ENCODE results near the gene KCNIP3. TPM values are rescaled to one million over a fixed set of nuclear protein-coding genes. Genes with fewer than 3 reads are reported as not detected.

KCNIP3 gene
- total RNA-seq, 2 experiments from 2014 or later, result 0.52 TPM; not detected in 1

GRCh38 chr2:95308426-95308990 lies 11.4 kb downstream of the KCNIP3 start:
- H3K9me3 ChIP-seq (ENCODE audit: control insufficient read depth in 1 of 2, insufficient read depth in 1 of 2, low read length in 2 of 2), result peaks cover 0 to 8% of the 10 kb centered on the region in 2 experiments
- H3K4me3 Mint-ChIP-seq, result no peak overlapping the region
- no peaks in the 10 kb centered on the region for H3K27me3 Mint-ChIP-seq

GRCh38 chr2:95309599-95309998 lies 12.5 kb downstream of the KCNIP3 start:
- Mint-ChIP-seq H3K36me3 (ENCODE audit: low read depth) (no peaks in the 10 kb centered on the region), H3K4me1 (ENCODE audit: low read depth) (no peaks in the 10 kb centered on the region), H3K27ac (no peak overlapping the region), H3K4me3 (no peak overlapping the region), H3K9me3 (no peaks in the 10 kb centered on the region), H3K27me3 (no peaks in the 10 kb centered on the region)
- DNase-seq (no peak), ATAC-seq (ENCODE audit: poor library complexity) (no peak)
- ChIA-PET CTCF (no interaction called here), POLR2A (no interaction called here)
- TF ChIP-seq CTCF (IDR thresholded peaks at IDR 0.05), result no peak
- H3K27ac ChIP-seq (ENCODE audit: low read depth in 1 of 2, low read length in 2 of 2), result no peak overlapping the region
- no peaks in the 10 kb centered on the region for H3K27me3 ChIP-seq (ENCODE audit: control insufficient read depth in 1 of 2, insufficient read depth in 2 of 2, low read length in 2 of 2)
- peaks cover 0 to 8% of the 10 kb centered on the region in 2 experiments for H3K9me3 ChIP-seq (ENCODE audit: control insufficient read depth in 1 of 2, insufficient read depth in 1 of 2, low read length in 2 of 2)
- intact Hi-C loops (cut with DNase I, micrococcal nuclease), result no loop called here
- no peaks in the 10 kb centered on the region for H3K36me3 ChIP-seq (ENCODE audit: insufficient read depth, low read length)
- H3K4me3 ChIP-seq (ENCODE audit: low read length), result no peak overlapping the region
- no peaks in the 10 kb centered on the region for H3K4me1 ChIP-seq (ENCODE audit: insufficient read depth, low read length)

More at GRCh38 chr2:95308426-95308990, 11.4 kb downstream of the KCNIP3 start:
- no peaks in the 10 kb centered on the region for H3K4me1 ChIP-seq (ENCODE audit: insufficient read depth, low read length)
- no peak overlapping the region for H3K4me3 ChIP-seq (ENCODE audit: low read length)
- H3K36me3 ChIP-seq (ENCODE audit: insufficient read depth, low read length), result no peaks in the 10 kb centered on the region
- ChIA-PET POLR2A (no interaction called here), CTCF (no interaction called here)
- intact Hi-C loops (cut with DNase I, micrococcal nuclease), result no loop called here
- ATAC-seq (ENCODE audit: poor library complexity) (no peak), DNase-seq (no peak)
- no peak for TF ChIP-seq CTCF (IDR thresholded peaks at IDR 0.05)
- no peaks in the 10 kb centered on the region for H3K4me1 Mint-ChIP-seq (ENCODE audit: low read depth)
- no peaks in the 10 kb centered on the region for H3K9me3 Mint-ChIP-seq
- H3K27me3 ChIP-seq (ENCODE audit: control insufficient read depth in 1 of 2, insufficient read depth in 2 of 2, low read length in 2 of 2), result no peaks in the 10 kb centered on the region
- no peak overlapping the region for H3K27ac Mint-ChIP-seq
- H3K36me3 Mint-ChIP-seq (ENCODE audit: low read depth), result no peaks in the 10 kb centered on the region
- H3K27ac ChIP-seq (ENCODE audit: low read depth in 1 of 2, low read length in 2 of 2), result no peak overlapping the region

GRCh38 chr2:95310216-95310615 lies 13.1 kb downstream of the KCNIP3 start:
- H3K36me3 Mint-ChIP-seq (ENCODE audit: low read depth), result no peaks in the 10 kb centered on the region
- Histone ChIP-seq H3K4me1 (ENCODE audit: insufficient read depth, low read length) (no peaks in the 10 kb centered on the region), H3K9me3 (ENCODE audit: control insufficient read depth in 1 of 2, insufficient read depth in 1 of 2, low read length in 2 of 2) (peaks cover 0 to 8% of the 10 kb centered on the region in 2 experiments), H3K4me3 (ENCODE audit: low read length) (no peak overlapping the region), H3K27ac (ENCODE audit: low read depth in 1 of 2, low read length in 2 of 2) (no peak overlapping the region), H3K27me3 (ENCODE audit: control insufficient read depth in 1 of 2, insufficient read depth in 2 of 2, low read length in 2 of 2) (no peaks in the 10 kb centered on the region), H3K36me3 (ENCODE audit: insufficient read depth, low read length) (no peaks in the 10 kb centered on the region)
- H3K9me3 Mint-ChIP-seq, result no peaks in the 10 kb centered on the region
- no peaks in the 10 kb centered on the region for H3K4me1 Mint-ChIP-seq (ENCODE audit: low read depth)
- no peak overlapping the region for H3K27ac Mint-ChIP-seq
- intact Hi-C loops (cut with DNase I, micrococcal nuclease), result no loop called here
- DNase-seq (no peak), ATAC-seq (ENCODE audit: poor library complexity) (no peak)
- ChIA-PET POLR2A (no interaction called here), CTCF (no interaction called here)
- H3K27me3 Mint-ChIP-seq, result peaks cover 4% of the 10 kb centered on the region
- H3K4me3 Mint-ChIP-seq, result no peak overlapping the region
- TF ChIP-seq CTCF (IDR thresholded peaks at IDR 0.05), result no peak

Data from CD4-positive, alpha-beta T cell (primary cell).